Epithelial cell of prostate (primary cell): ENCODE data around the gene PGBD5.

ENCODE experiments used
- DNase-seq: peaks from one replicate; pipeline ENCODE4 v3.0.0-alpha.2; 2011; ENCODE audit warnings: low read depth, low spot score
- H3K27ac ChIP-seq: fragments of 450-650 bp; 2 replicates; pipeline ENCODE4 v1.5.1; 2017; ENCODE audit warnings: mild to moderate bottlenecking

Gene PGBD5

DNA sequence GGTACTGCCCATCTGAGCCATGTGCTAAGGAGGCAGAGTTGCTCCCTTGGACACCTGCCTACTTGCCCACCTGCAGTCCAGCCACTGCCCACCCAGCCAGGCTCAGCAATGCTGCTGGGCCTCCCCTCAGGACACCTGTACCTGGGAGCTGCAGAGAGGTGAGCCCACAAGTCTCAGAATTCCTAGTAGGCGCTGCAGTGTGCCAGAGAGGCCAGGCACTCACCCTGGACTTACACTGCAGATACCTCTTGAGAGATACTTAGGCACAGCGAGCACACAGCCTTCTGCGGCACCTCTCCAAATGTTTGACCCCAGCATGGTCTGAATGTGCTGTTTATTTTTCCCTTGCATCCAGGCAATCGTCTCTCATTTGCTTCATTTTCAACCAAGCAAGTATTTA lies 71.0 kb downstream of the PGBD5 start:
- H3K27ac ChIP-seq, result no peak overlapping the region
- no peak for DNase-seq

DNA sequence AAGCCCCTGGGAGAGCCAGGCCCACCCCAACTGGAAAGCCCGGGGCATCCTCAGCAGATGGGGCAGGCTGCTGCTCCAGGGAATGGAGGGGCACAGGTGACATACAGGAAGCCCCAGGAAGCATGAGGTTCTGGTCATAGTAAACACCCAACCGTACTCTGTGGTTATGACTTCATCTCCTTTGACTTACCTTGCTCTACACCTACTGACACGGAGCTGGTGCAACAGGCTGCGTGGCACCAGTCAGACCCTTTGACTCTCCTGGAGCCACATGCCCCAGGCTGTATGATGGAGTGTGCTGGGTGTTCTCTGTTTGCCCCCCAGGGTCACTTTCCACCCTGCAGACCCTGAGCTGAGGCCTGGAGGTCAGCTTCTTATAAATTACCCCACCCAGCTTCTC lies 72.1 kb downstream of the PGBD5 start:
- no peak for DNase-seq
- H3K27ac ChIP-seq, result no peak overlapping the region

DNA sequence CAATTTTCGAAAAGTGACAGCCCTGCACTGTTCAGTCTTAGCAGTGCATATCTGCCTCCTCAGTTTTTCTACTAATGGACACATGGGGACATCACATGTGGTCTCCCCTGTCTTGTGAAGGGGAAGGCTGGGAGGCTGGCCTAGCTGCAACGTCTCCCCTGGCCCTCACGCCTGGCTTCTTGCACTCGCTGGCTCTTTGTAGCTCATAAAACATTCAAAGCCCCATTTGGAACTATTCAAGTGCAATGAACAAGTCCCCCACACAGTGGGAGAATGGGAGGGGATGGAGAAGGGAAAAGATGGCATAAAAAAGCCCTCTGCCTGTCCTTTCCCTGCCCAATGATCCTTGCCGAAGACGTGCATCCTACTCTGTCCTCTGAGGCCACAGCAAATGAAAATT lies 73.6 kb downstream of the PGBD5 start:
- H3K27ac ChIP-seq, result no peak overlapping the region
- no peak for DNase-seq

DNA sequence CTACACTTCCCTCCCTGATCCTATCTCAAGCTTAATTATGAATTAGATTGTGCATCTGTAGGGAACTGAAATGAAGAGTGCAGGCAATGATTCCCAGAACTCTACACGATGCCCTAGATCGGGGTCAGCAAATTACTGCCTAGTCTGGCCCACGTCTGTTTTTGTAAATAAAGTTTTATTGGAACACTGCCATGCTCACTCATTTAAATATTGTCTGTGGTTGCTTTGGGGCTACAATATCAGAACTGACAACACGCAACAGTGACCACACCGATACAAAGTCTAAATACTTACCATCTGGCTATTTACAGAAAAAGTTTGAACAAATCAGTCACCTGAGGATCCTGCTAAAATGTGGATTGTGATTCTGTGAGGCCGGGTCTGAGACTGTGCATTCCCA lies 74.1 kb downstream of the PGBD5 start:
- H3K27ac ChIP-seq, result no peak overlapping the region
- no peak for DNase-seq

DNA sequence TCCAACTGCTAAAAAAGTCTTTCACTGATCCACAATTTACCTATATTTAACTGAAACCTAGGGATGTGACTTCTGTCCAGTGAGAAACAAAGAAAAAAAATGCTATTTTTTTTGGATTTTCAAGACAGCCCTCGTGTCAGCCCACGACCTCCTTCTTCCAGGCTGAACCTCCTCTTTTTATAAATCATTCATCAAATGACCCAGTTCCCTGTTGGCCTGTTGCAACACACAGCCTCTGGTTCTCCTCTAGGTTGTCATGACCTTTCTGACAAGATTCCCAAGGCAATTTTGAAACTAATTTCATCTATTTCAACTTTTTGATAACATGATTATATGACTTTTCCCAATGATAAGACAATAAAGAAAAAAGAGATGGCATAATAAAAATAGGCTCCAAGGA lies 74.6 kb downstream of the PGBD5 start:
- H3K27ac ChIP-seq, result no peak overlapping the region
- no peak for DNase-seq

DNA sequence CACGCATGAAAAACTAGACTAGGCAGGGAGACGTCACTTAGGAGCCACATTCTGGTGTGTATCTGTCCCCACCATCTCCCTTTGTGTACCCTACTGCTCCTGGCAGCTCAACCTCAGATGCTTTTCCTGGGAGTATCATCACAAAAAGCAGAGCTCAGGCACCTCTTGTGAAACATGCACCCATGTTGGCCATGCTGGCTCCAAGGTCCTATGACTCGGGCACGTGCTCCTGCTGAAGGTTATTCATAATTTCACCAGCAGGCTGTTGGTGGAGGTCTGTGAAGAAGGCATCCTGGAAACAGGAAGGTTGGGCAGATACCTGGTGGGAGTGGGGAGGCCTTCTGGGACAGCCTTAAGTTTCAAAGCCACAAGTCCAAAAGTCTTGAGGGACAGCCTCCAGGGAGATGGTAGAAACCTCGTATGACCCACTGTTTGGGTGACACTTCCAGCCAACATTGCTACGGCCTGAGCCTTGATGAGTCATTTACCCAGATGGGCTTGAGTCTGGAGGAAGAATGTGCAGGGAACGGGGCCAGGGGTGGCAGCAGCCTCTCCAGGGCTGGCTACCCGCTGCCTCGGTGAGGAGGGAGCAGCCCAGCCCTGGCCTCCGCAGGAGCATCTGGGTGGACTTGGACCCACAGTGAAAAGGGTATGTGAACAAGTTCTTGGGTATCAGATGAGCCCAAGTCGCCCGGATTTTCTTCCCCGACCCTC lies 75.8 kb downstream of the PGBD5 start:
- H3K27ac ChIP-seq, result no peak overlapping the region
- DNase-seq, result no peak

DNA sequence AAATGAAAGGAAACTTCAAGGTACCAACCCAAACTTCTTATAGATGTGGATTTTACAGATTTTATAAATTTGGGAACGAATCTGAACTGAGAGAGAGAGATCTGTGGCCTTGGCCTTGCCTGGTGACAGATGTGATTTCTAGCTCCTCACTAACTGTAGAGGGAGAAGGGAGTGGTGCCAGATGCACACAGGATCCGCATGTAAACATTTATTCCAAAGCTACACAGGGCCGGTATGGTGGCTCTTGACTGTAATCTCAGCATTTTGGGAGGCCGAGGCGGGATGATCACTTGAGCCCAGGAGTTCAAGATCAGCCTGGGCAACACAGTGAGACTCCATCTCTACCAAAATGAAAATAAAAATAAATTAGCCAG lies 77.1 kb downstream of the PGBD5 start:
- no peak for DNase-seq
- H3K27ac ChIP-seq, result no peak overlapping the region

DNA sequence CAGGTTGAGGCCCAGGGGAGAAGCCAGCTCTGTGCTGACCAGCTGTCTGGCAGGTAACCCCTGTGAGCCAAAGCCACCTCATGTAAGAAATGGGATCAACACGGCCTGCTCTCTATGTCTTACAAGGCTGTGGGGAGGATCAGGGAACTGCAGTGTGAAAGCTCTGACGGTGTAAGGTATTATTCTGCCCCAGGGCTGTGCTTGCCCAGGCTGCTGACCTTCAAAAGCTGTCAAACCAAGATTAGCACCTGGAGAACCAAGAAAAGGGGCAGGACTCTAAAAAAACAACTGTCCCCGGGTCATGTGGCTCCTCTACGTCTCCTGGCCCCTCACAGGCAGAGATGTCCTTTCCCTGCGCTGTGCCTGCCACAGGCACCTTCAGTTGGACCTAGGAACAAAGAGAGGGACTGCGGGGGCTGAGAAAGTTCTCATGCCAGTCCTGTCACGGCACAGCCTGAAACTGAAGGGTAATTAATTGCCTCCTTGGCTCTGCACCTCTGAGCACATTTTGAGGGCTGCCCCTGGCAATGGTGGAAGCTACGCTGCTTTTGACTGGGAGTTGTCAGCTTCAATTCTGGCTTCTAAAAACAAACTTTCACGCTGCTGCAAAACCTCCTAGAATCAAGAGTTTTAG lies 77.6 kb downstream of the PGBD5 start:
- H3K27ac ChIP-seq, result no peak overlapping the region
- DNase-seq, result no peak

DNA sequence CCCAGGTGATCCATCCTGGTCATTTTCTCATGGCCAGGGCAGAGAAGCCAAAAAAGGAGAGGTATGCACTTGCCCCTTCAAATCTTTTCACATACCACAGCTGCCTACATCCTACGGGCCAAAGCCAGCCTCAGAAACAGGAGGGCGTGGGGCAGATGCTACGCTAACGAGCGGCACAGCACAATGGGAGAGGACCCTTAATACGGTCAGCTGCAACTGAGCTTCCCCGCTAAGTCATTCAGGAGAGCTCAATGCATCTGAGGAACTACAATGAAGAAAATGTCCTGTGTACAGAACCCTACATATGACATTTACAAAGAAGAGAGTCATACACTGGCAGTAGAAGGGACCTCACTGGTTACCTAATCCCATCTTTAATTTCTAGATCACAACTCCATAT lies 78.2 kb downstream of the PGBD5 start:
- no peak overlapping the region for H3K27ac ChIP-seq
- DNase-seq, result no peak

DNA sequence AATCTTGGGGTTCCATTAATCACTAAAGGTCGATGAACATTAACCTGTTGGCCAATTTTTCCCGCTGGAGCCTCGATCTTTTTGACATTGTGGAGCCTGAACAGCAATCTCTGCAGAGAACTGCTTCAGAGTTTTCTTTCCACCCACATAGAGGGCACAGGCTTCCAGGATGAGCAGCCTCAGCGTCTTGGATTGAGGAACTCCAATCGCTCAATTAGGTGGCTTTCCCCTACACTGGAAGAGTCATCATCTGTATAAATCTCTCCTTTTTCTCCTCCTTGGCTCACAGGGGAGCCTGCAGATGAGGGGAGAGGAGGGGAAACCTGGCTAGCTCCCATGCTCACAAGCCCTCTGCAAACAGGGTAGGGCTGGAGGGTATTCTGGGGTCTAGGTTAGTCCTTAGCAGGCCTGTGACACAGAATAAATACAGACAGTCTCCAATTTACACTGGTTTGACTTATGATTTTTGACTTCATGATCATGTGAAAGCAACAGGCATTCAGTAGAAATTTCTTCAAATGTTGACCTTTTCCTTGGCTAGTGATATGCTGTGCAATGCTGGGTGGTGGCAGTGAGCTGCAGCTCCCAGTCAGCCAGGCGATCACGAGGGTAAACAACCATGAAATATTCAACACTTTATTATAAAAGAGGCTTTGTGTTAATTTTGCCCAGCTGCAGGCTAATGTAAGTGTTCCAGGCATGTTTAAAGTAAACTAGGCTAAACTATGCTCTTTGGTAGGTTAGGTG lies 80.8 kb downstream of the PGBD5 start:
- no peak overlapping the region for H3K27ac ChIP-seq
- DNase-seq, result no peak

DNA sequence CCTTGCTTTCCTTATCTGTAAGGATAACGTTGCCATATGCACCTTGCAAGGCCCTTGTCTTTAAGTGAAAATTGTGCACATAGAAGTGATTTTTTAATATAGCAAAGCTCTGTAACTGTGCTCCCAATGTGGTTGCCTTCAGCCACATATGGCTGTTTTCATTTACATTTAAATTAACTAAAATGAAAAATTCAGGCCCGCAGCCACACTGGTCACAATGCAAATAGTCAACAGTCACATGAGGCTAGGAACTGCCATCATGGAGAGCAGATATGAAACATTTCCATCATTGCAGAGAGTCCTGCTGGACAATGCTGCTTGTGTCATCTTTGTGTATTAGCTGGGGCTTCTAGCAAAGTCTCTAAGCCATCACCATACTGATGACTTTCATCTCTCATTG lies 83.4 kb downstream of the PGBD5 start:
- no peak overlapping the region for H3K27ac ChIP-seq
- DNase-seq, result no peak

DNA sequence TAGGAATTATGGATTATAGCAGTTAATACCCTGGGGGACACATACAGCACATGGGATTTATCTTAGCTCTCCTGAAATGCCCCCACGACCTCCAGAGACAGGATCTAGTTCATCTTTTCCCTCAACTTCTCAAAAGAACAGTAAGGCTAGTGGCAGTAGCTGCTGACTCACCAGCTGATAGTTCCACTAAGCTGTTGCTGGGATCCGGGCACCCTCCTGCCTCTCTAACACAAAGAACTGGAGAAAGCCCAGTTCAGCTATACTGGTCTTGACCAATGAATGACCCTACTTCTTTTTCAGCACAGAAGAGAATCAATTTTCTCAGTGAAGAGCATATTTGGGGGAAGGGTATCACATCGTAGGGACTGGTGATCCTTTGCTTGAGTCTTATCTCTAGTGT lies 84.1 kb downstream of the PGBD5 start:
- DNase-seq, result no peak
- H3K27ac ChIP-seq, result no peak overlapping the region

DNA sequence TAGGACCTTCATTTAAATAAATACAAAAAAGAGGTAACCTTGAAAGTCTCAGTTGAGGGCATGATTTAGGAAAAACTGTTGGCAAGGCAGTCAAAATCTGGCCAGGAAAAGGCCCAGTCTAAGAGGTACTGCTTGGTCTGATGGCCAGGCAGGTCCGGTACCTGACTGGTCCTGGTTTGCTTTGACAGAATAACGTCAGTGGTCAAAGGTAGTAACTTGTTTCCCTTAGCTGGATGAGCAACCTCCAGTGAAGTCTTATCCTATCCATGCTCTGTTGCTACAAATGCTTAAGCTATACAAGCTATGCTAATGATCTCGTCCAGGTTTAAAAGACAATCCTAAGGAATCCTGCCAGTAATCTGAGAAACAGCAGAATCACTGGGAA lies 85.0 kb downstream of the PGBD5 start:
- DNase-seq, result no peak
- no peak overlapping the region for H3K27ac ChIP-seq

DNA sequence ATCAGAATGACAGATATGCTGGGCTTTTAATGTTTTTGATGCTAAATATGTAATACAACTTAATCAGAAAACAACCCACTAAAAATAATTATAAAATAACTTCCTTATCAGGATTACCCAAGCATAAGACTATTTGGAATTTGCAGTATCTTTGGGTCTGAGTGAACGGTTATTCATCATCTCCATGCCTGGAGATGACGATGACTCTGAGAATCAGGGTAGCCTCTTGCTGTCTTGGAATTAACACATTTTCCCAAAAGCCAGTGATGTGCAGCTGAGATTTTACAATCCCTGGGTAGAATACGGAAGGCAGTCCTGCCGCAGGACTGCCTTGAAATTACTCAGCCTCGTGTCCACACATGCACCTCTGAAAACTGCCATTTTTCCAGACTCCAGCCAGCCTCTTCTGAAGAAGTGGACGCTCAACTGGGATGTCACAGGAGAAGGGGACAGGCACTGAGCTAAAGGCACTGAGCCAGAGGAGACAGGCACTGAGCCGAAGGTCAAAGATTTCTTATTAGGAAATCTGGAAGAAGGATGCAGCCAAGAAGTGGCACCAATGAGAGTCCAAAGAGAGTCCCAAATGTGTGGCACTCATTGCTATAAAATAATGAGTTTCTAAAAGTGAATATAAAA lies 85.5 kb downstream of the PGBD5 start:
- no peak for DNase-seq
- H3K27ac ChIP-seq, result no peak overlapping the region

DNA sequence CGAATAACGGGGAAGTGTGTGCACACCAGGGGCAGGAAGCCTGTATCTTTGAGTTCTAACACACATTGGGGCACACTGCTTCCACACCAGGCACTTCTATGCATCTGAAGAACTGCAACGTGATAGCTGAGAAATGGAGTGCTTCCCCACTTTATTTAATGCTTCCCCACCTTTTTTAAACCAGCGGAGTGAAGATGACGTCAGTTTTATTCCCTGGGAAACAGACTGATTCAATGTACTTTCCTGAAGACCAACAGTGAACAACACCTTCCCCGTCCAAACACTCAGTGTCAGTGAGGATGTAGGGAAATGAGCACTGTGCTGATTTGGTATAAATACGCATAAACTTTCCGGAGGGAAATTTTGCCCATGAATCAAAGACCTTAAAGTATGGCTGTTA lies 87.1 kb downstream of the PGBD5 start:
- H3K27ac ChIP-seq, result no peak overlapping the region
- no peak for DNase-seq

DNA sequence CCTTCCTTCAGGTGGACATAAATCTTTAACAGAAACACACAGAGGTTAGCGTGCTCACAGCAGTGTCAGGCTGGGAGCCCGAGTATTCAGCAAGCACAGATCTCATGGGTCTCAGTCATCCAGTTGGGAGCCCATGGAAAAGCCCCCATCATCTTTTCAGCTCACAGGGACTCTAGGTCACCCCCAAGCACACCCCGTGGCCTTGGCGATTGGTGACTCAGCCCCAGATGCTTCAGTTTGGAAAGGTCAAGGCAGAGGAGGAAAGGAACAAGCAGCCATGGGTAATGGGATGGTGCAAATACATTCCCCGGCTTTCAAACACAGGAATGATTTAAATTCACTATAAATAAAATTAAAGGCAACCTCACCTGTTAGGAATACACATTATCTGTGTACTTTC lies 88.9 kb downstream of the PGBD5 start:
- H3K27ac ChIP-seq, result no peak overlapping the region
- DNase-seq, result no peak

DNA sequence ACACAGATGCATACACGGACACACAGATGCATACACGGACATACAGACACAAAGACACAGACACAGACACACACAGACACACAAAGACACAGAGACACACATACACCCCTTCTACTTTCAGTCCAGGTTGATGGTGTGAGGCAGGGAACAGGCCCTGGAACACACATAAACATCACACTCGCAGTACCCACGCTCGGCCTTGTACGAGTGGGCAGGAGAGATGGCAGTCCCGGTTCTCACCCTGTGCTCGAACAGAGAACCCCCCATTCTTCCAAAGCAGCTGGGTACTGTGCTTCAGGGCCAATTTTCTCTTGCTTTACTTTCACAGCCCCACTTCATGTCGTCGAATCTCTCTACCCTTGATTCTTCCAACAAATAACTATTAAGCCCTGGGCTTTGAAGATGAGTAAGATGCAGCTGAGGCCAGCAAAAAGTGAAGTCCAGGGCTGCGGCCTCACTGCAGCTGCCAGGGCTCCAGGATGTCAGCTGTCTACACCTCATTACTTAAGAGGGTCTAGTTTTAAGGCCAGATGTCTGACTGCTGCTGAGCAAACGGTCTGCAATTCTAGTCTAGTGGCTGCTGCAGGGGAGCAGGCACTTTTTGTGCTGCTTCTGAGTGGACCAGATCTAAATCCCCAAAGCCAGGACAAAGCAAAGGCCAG lies 90.1 kb downstream of the PGBD5 start:
- DNase-seq, result no peak
- no peak overlapping the region for H3K27ac ChIP-seq

DNA sequence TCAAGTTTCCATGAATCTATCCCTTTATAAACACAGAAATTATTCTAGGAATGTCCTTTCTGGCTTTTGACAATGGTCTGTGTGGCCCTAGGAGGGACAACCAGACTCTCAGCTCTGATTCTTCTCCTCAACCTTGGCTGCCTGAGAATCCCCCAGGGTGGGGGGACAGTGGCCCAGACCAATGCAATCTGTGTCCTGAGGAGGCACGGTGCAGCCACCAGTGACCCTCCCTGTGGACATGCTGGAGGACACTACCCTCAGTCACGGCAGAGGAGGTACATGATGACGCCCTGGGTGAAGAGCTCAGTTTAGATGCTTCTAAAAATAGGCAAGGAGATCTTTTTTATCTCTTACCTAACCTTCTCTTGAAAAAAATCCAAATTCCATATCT lies 91.7 kb downstream of the PGBD5 start:
- DNase-seq, result no peak
- no peak overlapping the region for H3K27ac ChIP-seq

DNA sequence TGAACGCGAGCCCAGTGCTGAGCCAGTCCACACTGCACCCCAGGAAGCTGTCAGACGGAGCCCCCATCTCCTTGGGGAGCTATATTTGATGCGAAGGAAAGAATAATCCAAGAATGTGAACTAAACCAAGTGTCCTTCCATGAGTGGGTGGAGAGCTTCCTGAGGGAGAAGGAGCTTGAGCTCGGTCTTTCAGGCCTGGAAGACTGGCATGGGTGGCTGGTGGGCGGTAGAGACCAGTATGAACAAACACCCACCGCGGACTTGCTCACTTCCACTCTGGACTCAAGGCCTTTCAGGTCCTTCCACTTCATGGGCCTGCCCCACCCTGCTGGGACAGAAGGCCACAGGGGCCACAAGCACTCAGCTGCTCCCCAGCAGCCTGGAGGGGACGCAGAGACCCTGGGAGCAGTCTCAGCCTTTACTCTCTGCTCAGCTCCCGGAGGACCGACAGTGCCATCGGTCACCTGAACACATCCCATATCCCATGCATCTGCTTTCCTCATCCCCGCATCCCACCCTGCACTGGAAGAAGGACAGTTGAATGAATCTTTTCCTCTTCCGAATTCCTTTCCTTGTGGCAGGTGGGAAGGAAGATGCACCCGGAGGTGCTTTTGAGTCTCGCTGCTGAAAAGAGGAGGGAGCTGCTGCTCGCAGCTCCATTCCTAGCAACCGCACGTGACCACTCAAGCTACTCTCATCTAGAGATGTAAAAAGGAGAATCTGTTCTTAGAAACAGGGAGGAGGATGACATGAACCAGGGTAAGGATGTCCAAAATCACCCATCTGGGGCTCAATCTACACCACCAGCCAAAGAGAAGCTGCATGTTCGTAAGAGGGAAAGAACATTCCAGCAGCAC lies 92.3 kb downstream of the PGBD5 start:
- H3K27ac ChIP-seq, result no peak overlapping the region
- DNase-seq, result no peak

DNA sequence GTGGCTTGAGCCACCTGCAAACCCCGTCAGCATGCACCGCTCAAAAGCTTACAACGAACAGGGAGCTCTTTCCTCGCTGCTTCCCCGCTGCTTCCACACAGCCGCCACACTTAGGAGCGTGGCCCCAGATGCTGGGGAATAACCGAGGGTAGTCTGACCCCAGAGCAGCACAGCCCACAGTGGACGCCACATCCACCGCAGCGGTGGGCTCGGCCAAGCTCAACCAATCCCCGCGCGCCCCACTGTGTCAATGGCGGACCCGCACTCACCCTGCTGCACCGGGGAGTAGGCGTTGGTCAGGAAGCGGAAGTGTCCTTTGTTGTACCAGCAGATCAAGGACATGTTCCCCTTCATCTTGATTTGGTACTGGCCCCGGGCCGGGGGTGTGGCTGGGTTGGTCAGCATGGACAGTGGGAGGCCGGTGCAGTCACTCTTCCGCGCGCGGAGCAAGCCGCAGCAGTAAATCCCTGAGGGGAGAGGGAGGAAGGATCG lies 93.5 kb downstream of the PGBD5 start:
- DNase-seq, result no peak
- H3K27ac ChIP-seq, result no peak overlapping the region
